ENCODE data around the gene XRCC4. TPM values are rescaled to one million over a fixed set of nuclear protein-coding genes. Genes with fewer than 3 reads are reported as not detected.

Gene XRCC4
- polyA plus RNA-seq, 1 donor from 2014 or later = 22.9 TPM

DNA sequence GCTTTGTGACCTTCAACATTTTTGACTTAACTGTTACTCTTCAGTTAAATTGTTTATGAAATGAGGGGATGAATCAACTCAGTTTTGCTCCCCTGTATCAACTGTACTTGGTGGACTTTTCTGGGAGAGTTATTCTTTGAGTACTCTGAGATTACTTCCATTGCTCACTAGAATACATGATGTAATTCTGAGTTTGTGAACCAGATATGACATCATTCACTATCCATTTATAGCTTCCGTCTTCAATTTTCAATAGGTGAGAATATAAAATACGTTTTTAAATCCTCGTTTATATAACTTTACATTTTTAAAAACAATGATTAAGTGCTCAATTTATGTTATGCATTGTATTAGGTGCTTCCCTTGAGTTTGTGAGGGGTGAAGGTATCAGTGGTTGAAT is 71.0 kb downstream of the XRCC4 start:
- H2AFZ ChIP-seq (ENCODE audit: low read depth, low read length) = no peak overlapping the region

GRCh38 chr5:83149671-83150070 is 72.3 kb downstream of the XRCC4 start:
- Histone ChIP-seq H3K27ac (ENCODE audit: low read length) (no peak overlapping the region), H3K27me3 (ENCODE audit: insufficient read depth, low read depth, low read length) (no peaks in the 10 kb centered on the region), H2AFZ (ENCODE audit: low read depth, low read length) (no peak overlapping the region), H3F3A (ENCODE audit: insufficient read depth, low read length, poor library complexity, severe bottlenecking) (no peaks in the 10 kb centered on the region), H3K79me2 (replicated peaks; ENCODE audit: insufficient read depth, low read length) (no peaks in the 10 kb centered on the region), H3K4me3 (ENCODE audit: low read length) (no peak overlapping the region), H4K20me1 (ENCODE audit: insufficient read depth) (no peaks in the 10 kb centered on the region), H3K9ac (ENCODE audit: low read length) (no peak overlapping the region), H3K36me3 (ENCODE audit: insufficient read depth, low read length) (no peaks in the 10 kb centered on the region), H3K9me2 (ENCODE audit: insufficient read depth, low read length) (no peaks in the 10 kb centered on the region), H3K4me2 (ENCODE audit: low read length) (no peak overlapping the region), H3K9me3 (ENCODE audit: low read length) (no peaks in the 10 kb centered on the region)
- no peak for TF ChIP-seq SMC3 (conservative IDR thresholded peaks at IDR 0.05; ENCODE audit: poor library complexity)
- TF ChIP-seq RAD21 (conservative IDR thresholded peaks at IDR 0.05) = no peak
- TF ChIP-seq, protein P1, sequence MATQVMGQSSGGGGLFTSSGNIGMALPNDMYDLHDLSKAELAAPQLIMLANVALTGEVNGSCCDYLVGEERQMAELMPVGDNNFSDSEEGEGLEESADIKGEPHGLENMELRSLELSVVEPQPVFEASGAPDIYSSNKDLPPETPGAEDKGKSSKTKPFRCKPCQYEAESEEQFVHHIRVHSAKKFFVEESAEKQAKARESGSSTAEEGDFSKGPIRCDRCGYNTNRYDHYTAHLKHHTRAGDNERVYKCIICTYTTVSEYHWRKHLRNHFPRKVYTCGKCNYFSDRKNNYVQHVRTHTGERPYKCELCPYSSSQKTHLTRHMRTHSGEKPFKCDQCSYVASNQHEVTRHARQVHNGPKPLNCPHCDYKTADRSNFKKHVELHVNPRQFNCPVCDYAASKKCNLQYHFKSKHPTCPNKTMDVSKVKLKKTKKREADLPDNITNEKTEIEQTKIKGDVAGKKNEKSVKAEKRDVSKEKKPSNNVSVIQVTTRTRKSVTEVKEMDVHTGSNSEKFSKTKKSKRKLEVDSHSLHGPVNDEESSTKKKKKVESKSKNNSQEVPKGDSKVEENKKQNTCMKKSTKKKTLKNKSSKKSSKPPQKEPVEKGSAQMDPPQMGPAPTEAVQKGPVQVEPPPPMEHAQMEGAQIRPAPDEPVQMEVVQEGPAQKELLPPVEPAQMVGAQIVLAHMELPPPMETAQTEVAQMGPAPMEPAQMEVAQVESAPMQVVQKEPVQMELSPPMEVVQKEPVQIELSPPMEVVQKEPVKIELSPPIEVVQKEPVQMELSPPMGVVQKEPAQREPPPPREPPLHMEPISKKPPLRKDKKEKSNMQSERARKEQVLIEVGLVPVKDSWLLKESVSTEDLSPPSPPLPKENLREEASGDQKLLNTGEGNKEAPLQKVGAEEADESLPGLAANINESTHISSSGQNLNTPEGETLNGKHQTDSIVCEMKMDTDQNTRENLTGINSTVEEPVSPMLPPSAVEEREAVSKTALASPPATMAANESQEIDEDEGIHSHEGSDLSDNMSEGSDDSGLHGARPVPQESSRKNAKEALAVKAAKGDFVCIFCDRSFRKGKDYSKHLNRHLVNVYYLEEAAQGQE (IDR thresholded peaks at IDR 0.05; ENCODE audit: borderline replicate concordance) = no peak
- no peak for TF ChIP-seq TAF1 (IDR thresholded peaks at IDR 0.05; ENCODE audit: low read depth)
- TF ChIP-seq POLR2AphosphoS5 (IDR thresholded peaks at IDR 0.05) = no peak
- no peak for TF ChIP-seq MXI1 (conservative IDR thresholded peaks at IDR 0.05; ENCODE audit: poor library complexity, severe bottlenecking)
- no peak for TF ChIP-seq EZH2 (IDR thresholded peaks at IDR 0.05; ENCODE audit: borderline replicate concordance, insufficient read depth, low read length, poor library complexity, severe bottlenecking)
- TF ChIP-seq CTCF (IDR thresholded peaks at IDR 0.05; ENCODE audit: poor library complexity, severe bottlenecking) = no peak
- TF ChIP-seq EP300 (conservative IDR thresholded peaks at IDR 0.05; ENCODE audit: poor library complexity, severe bottlenecking) = no peak

More for the DNA sequence above, 71.0 kb downstream of the XRCC4 start:
- no peak overlapping the region for H3K4me2 ChIP-seq (ENCODE audit: low read length)
- no peaks in the 10 kb centered on the region for H3F3A ChIP-seq (ENCODE audit: insufficient read depth, low read length, poor library complexity, severe bottlenecking)
- no peaks in the 10 kb centered on the region for H3K9me2 ChIP-seq (ENCODE audit: insufficient read depth, low read length)
- H3K4me3 ChIP-seq (ENCODE audit: low read length) = no peak overlapping the region
- no peaks in the 10 kb centered on the region for H3K27me3 ChIP-seq (ENCODE audit: insufficient read depth, low read depth, low read length)
- H3K79me2 ChIP-seq (replicated peaks; ENCODE audit: insufficient read depth, low read length) = no peaks in the 10 kb centered on the region
- H3K9me3 ChIP-seq (ENCODE audit: low read length) = no peaks in the 10 kb centered on the region
- no peaks in the 10 kb centered on the region for H3K36me3 ChIP-seq (ENCODE audit: insufficient read depth, low read length)
- H3K9ac ChIP-seq (ENCODE audit: low read length) = no peak overlapping the region
- H3K27ac ChIP-seq (ENCODE audit: low read length) = no peak overlapping the region
- no peak for TF ChIP-seq EZH2 (IDR thresholded peaks at IDR 0.05; ENCODE audit: borderline replicate concordance, insufficient read depth, low read length, poor library complexity, severe bottlenecking)
- TF ChIP-seq, protein P1 (IDR thresholded peaks at IDR 0.05; ENCODE audit: borderline replicate concordance) = no peak
- TF ChIP-seq TAF1 (IDR thresholded peaks at IDR 0.05; ENCODE audit: low read depth) = no peak
- no peak for TF ChIP-seq POLR2AphosphoS5 (IDR thresholded peaks at IDR 0.05)
- TF ChIP-seq RAD21 (conservative IDR thresholded peaks at IDR 0.05) = no peak
- TF ChIP-seq MXI1 (conservative IDR thresholded peaks at IDR 0.05; ENCODE audit: poor library complexity, severe bottlenecking) = no peak
- no peak for TF ChIP-seq EP300 (conservative IDR thresholded peaks at IDR 0.05; ENCODE audit: poor library complexity, severe bottlenecking)
- no peak for TF ChIP-seq SMC3 (conservative IDR thresholded peaks at IDR 0.05; ENCODE audit: poor library complexity)
- no peak for TF ChIP-seq CTCF (IDR thresholded peaks at IDR 0.05; ENCODE audit: poor library complexity, severe bottlenecking)
- H4K20me1 ChIP-seq (ENCODE audit: insufficient read depth) = no peaks in the 10 kb centered on the region
